ENCODE data around the gene PIGQ. TPM values are rescaled to one million over a fixed set of nuclear protein-coding genes. Genes with fewer than 3 reads are reported as not detected.
A peak's percentile ranks its signal among the peaks of the same experiment; 100 is the strongest.

Gene PIGQ
- total RNA-seq, 2 donors from 2014 or later, result 25.6 to 59.3 TPM

GRCh38 chr16:591892-592517 lies 22.2 kb downstream of the PIGQ start:
- peak overlapping the region; percentile 46 to 69 for H3K9ac ChIP-seq (ENCODE audit: low read depth in 2 of 2, low read length in 2 of 2)
- intact Hi-C loops (cut with DNase I), result no loop called here
- H3K27me3 ChIP-seq, result no peaks in the 10 kb centered on the region
- H3K4me1 ChIP-seq, result peaks cover 25% of the 10 kb centered on the region
- no peak for TF ChIP-seq CTCF (IDR thresholded peaks at IDR 0.05)
- H3K4me3 ChIP-seq, result no peak overlapping the region
- no peak for DNase-seq
- H3K9me3 ChIP-seq, result no peaks in the 10 kb centered on the region
- H3K36me3 ChIP-seq, result no peaks in the 10 kb centered on the region
- H3K27ac ChIP-seq, result peak overlapping the region; percentile 96

- Histone ChIP-seq H3K9ac (ENCODE audit: low read depth in 2 of 2, low read length in 2 of 2) (peak overlapping the region; percentile 0 to 69), H3K36me3 (no peaks in the 10 kb centered on the region), H3K9me3 (no peaks in the 10 kb centered on the region), H3K27ac (peak overlapping the region; percentile 96), H3K27me3 (no peaks in the 10 kb centered on the region), H3K4me1 (peaks cover 25% of the 10 kb centered on the region), H3K4me3 (no peak overlapping the region)
- TF ChIP-seq CTCF (IDR thresholded peaks at IDR 0.05), result no peak
- peak; percentile 68 for DNase-seq
- intact Hi-C loops (cut with DNase I), result no loop called here
These were observed 22.9 kb downstream of the PIGQ start for GRCh38 chr16:592518-593306.

GRCh38 chr16:593406-593805 lies 23.6 kb downstream of the PIGQ start:
- H3K9ac ChIP-seq (ENCODE audit: low read depth in 2 of 2, low read length in 2 of 2), result peak overlapping the region; percentile 51 to 69
- no peak for TF ChIP-seq CTCF (IDR thresholded peaks at IDR 0.05)
- H3K9me3 ChIP-seq, result no peaks in the 10 kb centered on the region
- no peak overlapping the region for H3K4me3 ChIP-seq
- H3K27me3 ChIP-seq, result no peaks in the 10 kb centered on the region
- intact Hi-C loops (cut with DNase I), result no loop called here
- peak overlapping the region; percentile 96 for H3K27ac ChIP-seq
- H3K36me3 ChIP-seq, result no peaks in the 10 kb centered on the region
- DNase-seq, result peak; percentile 80
- H3K4me1 ChIP-seq, result peaks cover 25% of the 10 kb centered on the region

GRCh38 chr16:593807-594206 lies 24.0 kb downstream of the PIGQ start:
- Histone ChIP-seq H3K9ac (ENCODE audit: low read depth in 2 of 2, low read length in 2 of 2) (peak overlapping the region; percentile 44 to 69), H3K36me3 (no peaks in the 10 kb centered on the region), H3K4me1 (peaks cover 25% of the 10 kb centered on the region), H3K9me3 (no peaks in the 10 kb centered on the region), H3K4me3 (peak overlapping the region; percentile 9), H3K27me3 (no peaks in the 10 kb centered on the region), H3K27ac (peak overlapping the region; percentile 96)
- no peak for TF ChIP-seq CTCF (IDR thresholded peaks at IDR 0.05)
- no peak for DNase-seq
- intact Hi-C loops (cut with DNase I), result no loop called here

- Histone ChIP-seq H3K4me1 (peaks cover 25% of the 10 kb centered on the region), H3K36me3 (no peaks in the 10 kb centered on the region), H3K27ac (no peak overlapping the region), H3K27me3 (no peaks in the 10 kb centered on the region), H3K4me3 (no peak overlapping the region), H3K9me3 (no peaks in the 10 kb centered on the region), H3K9ac (ENCODE audit: low read depth in 2 of 2, low read length in 2 of 2) (no peak overlapping the region)
- no peak for DNase-seq
- no peak for TF ChIP-seq CTCF (IDR thresholded peaks at IDR 0.05)
- intact Hi-C loops (cut with DNase I), result no loop called here
These were observed 25.3 kb downstream of the PIGQ start for GRCh38 chr16:595094-595528.

All from colonic mucosa (tissue), 4 donors.